Karpas-422 (cell line): ENCODE measurements around the gene SH3PXD2B. TPM values are rescaled to one million over a fixed set of nuclear protein-coding genes. Genes with fewer than 3 reads are reported as not detected.
"Not testable (repeated sequence)": the region's sequence is repeated elsewhere in the genome, so short reads cannot be mapped to it uniquely, and the experiment has no call there.

Source experiments
- DNase-seq: peaks from one replicate; pipeline ENCODE4 v3.0.0-alpha.2; 2015
- H2AFZ ChIP-seq: fragments of 200-600 bp; sonication (generic); 2 replicates; pipeline ENCODE4 v1.6.1; 2014; ENCODE audit warnings: antibody characterized with exemption, low read length, mixed read lengths
- H3K27ac ChIP-seq: fragments of 200-600 bp; sonication (generic); 2 replicates; pipeline ENCODE4 v1.5.1; 2014; ENCODE audit warnings: mild to moderate bottlenecking, low read length, moderate library complexity
- H3K27me3 ChIP-seq: fragments of 200-600 bp; sonication (generic); 2 replicates; pipeline ENCODE4 v1.6.1; 2014; ENCODE audit warnings: low read length, mixed read lengths
- H3K36me3 ChIP-seq: fragments of 200-600 bp; sonication (generic); 2 replicates; pipeline ENCODE4 v1.6.1; 2014; ENCODE audit warnings: low read length, mixed read lengths; ENCODE audit not compliant: insufficient read depth
- H3K4me1 ChIP-seq: fragments of 200-600 bp; sonication (generic); 2 replicates; pipeline ENCODE4 v1.6.1; 2014; ENCODE audit warnings: mild to moderate bottlenecking, low read length, mixed read lengths
- H3K4me2 ChIP-seq: fragments of 200-600 bp; sonication (generic); 2 replicates; pipeline ENCODE4 v1.6.1; 2014; ENCODE audit warnings: low read length, low read depth, mild to moderate bottlenecking; ENCODE audit not compliant: poor library complexity, severe bottlenecking
- H3K4me3 ChIP-seq: fragments of 200-600 bp; sonication (generic); 2 replicates; pipeline ENCODE4 v1.5.1; 2014; ENCODE audit warnings: mild to moderate bottlenecking, antibody characterized with exemption, low read length, mixed read lengths
- H3K79me2 ChIP-seq: fragments of 200-600 bp; sonication (generic); 2 replicates; pipeline ENCODE4 v1.6.1; 2014; ENCODE audit warnings: mild to moderate bottlenecking, low read length, mixed read lengths
- H3K9ac ChIP-seq: fragments of 200-600 bp; sonication (generic); 2 replicates; pipeline ENCODE4 v1.6.0; 2014; ENCODE audit warnings: low read length
- H3K9me2 ChIP-seq: fragments of 200-600 bp; sonication (generic), shearing (Covaris generic); replicated peaks from 2 replicates; pipeline ENCODE4 v1.6.0; 2014; ENCODE audit warnings: mild to moderate bottlenecking, low read length, moderate library complexity; ENCODE audit not compliant: insufficient read depth
- H3K9me3 ChIP-seq: fragments of 300-700, 200-600 bp; sonication (generic); 2 replicates; pipeline ENCODE4 v1.6.1; 2014; ENCODE audit warnings: low read length, mixed read lengths
- H4K20me1 ChIP-seq: fragments of 200-600 bp; sonication (generic); 2 replicates; pipeline ENCODE4 v1.6.1; 2014; ENCODE audit warnings: mild to moderate bottlenecking, antibody characterized with exemption, low read length, low read depth; ENCODE audit not compliant: insufficient read depth
- total RNA-seq: library from RNA; depleted of rRNA; stranded (reverse); fragments of >200 nt; shearing (Covaris generic); gene quantifications from 2 replicates; pipeline ENCODE4 v1.2.3, GENCODE V29; 2014; ENCODE audit warnings: low replicate concordance

The SH3PXD2B gene
- total RNA-seq, 1 experiment from 2014 or later, result 0.15 TPM

- Histone ChIP-seq H3K36me3 (no peaks in the 10 kb centered on the region), H3K79me2 (no peaks in the 10 kb centered on the region), H2AFZ (no peak overlapping the region), H3K4me1 (no peaks in the 10 kb centered on the region; the same call in 1 of the 2 replicates), H3K4me2 (no peak overlapping the region), H3K27ac (no peak overlapping the region), H3K27me3 (no peaks in the 10 kb centered on the region), H3K9me2 (no peaks in the 10 kb centered on the region), H3K9me3 (no peaks in the 10 kb centered on the region), H3K4me3 (no peak overlapping the region), H4K20me1 (no peaks in the 10 kb centered on the region), H3K9ac (no peak overlapping the region)
- no peak for DNase-seq
These were observed 118.6 kb downstream of the SH3PXD2B start for GRCh38 chr5:172335721-172336120.

GRCh38 chr5:172334641-172335040 is 119.7 kb downstream of the SH3PXD2B start:
- no peak overlapping the region for H3K4me2 ChIP-seq
- no peaks in the 10 kb centered on the region for H4K20me1 ChIP-seq
- H3K36me3 ChIP-seq, result no peaks in the 10 kb centered on the region
- no peaks in the 10 kb centered on the region for H3K27me3 ChIP-seq
- no peaks in the 10 kb centered on the region; the same call in 1 of the 2 replicates for H3K4me1 ChIP-seq
- H3K9ac ChIP-seq, result no peak overlapping the region
- H2AFZ ChIP-seq, result peak overlapping the region; percentile 67; the same call in 1 of the 2 replicates
- H3K79me2 ChIP-seq, result no peaks in the 10 kb centered on the region
- DNase-seq, result no peak
- H3K4me3 ChIP-seq, result no peak overlapping the region
- no peaks in the 10 kb centered on the region for H3K9me2 ChIP-seq
- H3K9me3 ChIP-seq, result no peaks in the 10 kb centered on the region
- H3K27ac ChIP-seq, result no peak overlapping the region

DNA sequence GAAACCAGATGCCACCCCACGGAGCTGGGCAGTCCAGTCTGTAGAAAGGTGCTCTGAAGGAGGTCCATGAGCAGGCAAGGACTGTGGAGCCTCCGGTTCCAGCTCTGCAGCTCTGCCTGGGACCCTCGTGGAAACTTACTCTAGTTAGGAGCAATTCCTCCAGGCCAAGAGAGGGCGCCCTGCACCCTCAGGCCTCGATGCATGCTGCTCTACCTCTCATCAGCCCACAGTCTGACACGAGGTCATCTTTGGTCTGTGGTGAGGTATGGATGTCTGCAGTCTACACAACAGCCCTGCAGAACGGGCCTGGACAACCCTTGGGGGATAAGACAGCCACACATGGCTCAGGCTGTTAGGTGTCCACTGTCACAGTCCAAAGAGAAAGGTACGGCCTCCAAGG is 120.1 kb downstream of the SH3PXD2B start:
- H3K4me2 ChIP-seq, result no peak overlapping the region
- no peak overlapping the region for H3K9ac ChIP-seq
- no peaks in the 10 kb centered on the region for H3K27me3 ChIP-seq
- no peak overlapping the region for H3K27ac ChIP-seq
- peak overlapping the region; percentile 67; the same call in 1 of the 2 replicates for H2AFZ ChIP-seq
- peak; percentile 73 for DNase-seq
- H3K79me2 ChIP-seq, result no peaks in the 10 kb centered on the region
- no peaks in the 10 kb centered on the region for H3K9me3 ChIP-seq
- no peaks in the 10 kb centered on the region for H4K20me1 ChIP-seq
- H3K4me3 ChIP-seq, result no peak overlapping the region
- no peaks in the 10 kb centered on the region; the same call in 1 of the 2 replicates for H3K4me1 ChIP-seq
- no peaks in the 10 kb centered on the region for H3K9me2 ChIP-seq
- H3K36me3 ChIP-seq, result no peaks in the 10 kb centered on the region

GRCh38 chr5:172326901-172327300 is 127.4 kb downstream of the SH3PXD2B start:
- not testable (repeated sequence) for H3K9me2 ChIP-seq, H3K79me2 ChIP-seq, H3K9ac ChIP-seq, H3K4me3 ChIP-seq, H2AFZ ChIP-seq, H3K4me2 ChIP-seq, DNase-seq, H3K27ac ChIP-seq, H3K4me1 ChIP-seq, H4K20me1 ChIP-seq, H3K27me3 ChIP-seq, H3K36me3 ChIP-seq, H3K9me3 ChIP-seq

GRCh38 chr5:172325452-172325851 is 128.9 kb downstream of the SH3PXD2B start:
- H3K27ac ChIP-seq, result no peak overlapping the region
- no peaks in the 10 kb centered on the region for H4K20me1 ChIP-seq
- H3K9me2 ChIP-seq, result no peaks in the 10 kb centered on the region
- no peak overlapping the region for H3K4me3 ChIP-seq
- DNase-seq, result no peak
- H3K79me2 ChIP-seq, result no peaks in the 10 kb centered on the region
- no peak overlapping the region for H2AFZ ChIP-seq
- H3K9ac ChIP-seq, result no peak overlapping the region
- H3K36me3 ChIP-seq, result no peaks in the 10 kb centered on the region
- H3K4me1 ChIP-seq, result peaks cover 8% of the 10 kb centered on the region
- no peaks in the 10 kb centered on the region for H3K27me3 ChIP-seq
- no peaks in the 10 kb centered on the region for H3K9me3 ChIP-seq
- no peak overlapping the region for H3K4me2 ChIP-seq

DNA sequence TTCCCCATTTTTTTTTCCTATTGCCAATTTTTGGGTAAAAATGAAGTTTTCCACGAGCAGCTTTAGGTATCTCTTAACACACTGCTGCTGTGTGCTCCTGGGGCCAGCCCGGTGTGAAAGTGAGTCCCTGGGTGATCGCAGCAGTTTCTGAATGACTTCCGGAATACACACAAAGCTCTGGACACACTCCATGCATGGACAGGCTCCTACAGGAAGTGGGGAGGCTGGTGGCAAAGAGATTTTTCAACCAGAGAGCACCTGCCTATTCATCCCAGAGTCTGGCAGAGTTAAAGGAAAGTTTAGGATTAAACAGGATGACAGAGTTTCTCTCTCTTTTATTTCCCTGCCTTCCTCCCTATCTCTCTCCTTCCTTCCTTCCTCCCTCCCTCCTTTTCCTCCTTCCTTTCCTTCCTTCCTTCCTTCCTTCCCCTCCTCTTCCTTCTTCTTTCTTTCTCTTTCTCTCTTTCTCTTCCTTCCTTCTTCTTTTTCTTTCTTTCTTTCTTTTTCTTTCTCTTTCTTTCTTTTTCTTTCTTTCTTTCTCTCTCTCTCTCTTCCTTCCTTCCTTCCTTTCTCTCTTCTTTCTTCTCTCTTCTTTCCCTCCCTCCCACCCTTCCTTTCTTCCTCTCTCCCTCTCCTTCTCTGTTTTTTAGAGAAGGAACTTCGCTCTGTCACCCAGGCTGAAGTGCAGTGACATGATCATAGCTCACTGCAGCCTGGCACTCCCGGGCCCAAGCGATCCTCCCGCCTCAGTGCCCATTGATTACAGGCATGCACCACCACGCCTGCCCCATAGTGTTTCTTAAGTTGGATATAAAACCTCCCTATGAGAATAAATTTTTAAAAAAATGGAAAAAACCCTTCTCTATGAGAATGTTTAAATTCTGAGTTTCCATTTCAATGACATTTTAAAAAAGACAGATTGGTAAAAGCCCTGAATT is 132.0 kb downstream of the SH3PXD2B start:
- H3K4me1 ChIP-seq, result peaks cover 13% of the 10 kb centered on the region

DNA sequence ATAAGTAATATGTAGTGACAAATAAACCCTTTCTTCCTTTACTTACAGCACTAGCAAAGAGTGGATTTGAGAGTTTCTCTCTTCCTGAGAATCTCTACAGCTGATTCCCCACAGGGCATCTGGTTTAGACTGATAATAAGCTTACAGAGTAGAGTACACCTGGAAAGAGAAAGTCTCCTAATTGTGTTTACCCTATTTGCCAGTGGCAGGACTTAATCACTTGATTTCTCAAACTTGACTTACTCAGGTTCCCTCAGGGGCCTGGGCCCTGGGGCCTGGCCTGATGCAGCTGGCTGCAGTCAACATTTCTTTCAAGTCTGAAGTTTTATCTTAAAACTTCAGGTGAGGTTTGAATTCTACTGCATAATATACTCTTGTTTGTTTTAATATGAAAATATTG is 132.7 kb downstream of the SH3PXD2B start:
- H3K27ac ChIP-seq, result no peak overlapping the region
- no peaks in the 10 kb centered on the region for H3K36me3 ChIP-seq
- no peaks in the 10 kb centered on the region for H3K9me2 ChIP-seq
- no peak for DNase-seq
- no peaks in the 10 kb centered on the region for H4K20me1 ChIP-seq
- no peak overlapping the region for H3K9ac ChIP-seq
- no peaks in the 10 kb centered on the region for H3K9me3 ChIP-seq
- no peak overlapping the region for H3K4me3 ChIP-seq
- H3K4me1 ChIP-seq, result peaks cover 13% of the 10 kb centered on the region
- H3K27me3 ChIP-seq, result no peaks in the 10 kb centered on the region
- H2AFZ ChIP-seq, result no peak overlapping the region
- no peak overlapping the region for H3K4me2 ChIP-seq
- H3K79me2 ChIP-seq, result no peaks in the 10 kb centered on the region

More for the DNA sequence above, 132.0 kb downstream of the SH3PXD2B start:
- no peak overlapping the region for H3K27ac ChIP-seq
- no peak overlapping the region for H3K4me2 ChIP-seq
- H3K36me3 ChIP-seq, result no peaks in the 10 kb centered on the region
- H3K9me3 ChIP-seq, result no peaks in the 10 kb centered on the region
- no peak overlapping the region for H2AFZ ChIP-seq
- no peak overlapping the region for H3K9ac ChIP-seq
- H4K20me1 ChIP-seq, result no peaks in the 10 kb centered on the region
- H3K27me3 ChIP-seq, result no peaks in the 10 kb centered on the region
- H3K79me2 ChIP-seq, result no peaks in the 10 kb centered on the region
- no peaks in the 10 kb centered on the region for H3K9me2 ChIP-seq
- no peak for DNase-seq
- no peak overlapping the region for H3K4me3 ChIP-seq

DNA sequence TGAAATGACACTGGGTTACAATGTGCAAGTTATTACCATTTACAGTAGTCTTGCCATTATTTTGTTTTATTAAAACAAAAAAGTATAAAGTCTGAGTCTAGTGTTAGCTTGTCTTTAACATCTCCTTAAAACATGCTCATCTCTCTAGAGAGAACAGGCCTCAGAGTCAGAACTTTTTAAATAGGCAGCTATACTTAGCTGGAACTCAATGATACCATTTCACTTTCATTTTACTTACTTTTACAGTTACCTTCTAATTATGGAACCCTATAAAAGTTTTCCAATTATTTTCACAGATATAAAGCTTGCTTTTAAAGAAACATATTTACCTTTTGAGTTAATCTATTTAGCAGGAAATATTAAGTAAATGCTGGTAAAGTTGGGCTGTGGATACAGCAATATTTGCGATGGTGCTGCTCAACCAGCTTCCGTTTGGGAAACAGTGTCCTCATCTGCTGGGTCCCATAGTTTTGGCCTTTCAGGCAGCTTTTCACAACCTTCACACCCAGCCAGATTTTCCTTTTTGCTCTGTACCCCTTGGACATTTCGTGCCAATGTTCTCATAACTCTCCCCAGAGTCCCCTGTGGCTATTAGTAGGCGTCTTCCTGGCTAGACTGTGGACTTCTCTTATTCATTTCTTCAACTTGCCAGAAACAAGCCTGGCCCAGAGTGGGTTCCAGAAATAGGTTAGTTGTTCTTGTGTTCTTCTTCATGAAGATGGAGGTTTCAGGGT is 134.4 kb downstream of the SH3PXD2B start:
- Histone ChIP-seq H4K20me1 (no peaks in the 10 kb centered on the region), H3K9me3 (no peaks in the 10 kb centered on the region), H3K9ac (peak overlapping the region; percentile 14; the same call in 1 of the 2 replicates), H2AFZ (peak overlapping the region; percentile 70), H3K9me2 (no peaks in the 10 kb centered on the region), H3K36me3 (no peaks in the 10 kb centered on the region), H3K4me3 (peak overlapping the region; percentile 20; the same call in 1 of the 2 replicates), H3K4me2 (peak overlapping the region; percentile 69), H3K4me1 (peaks cover 13% of the 10 kb centered on the region), H3K27me3 (no peaks in the 10 kb centered on the region), H3K27ac (no peak overlapping the region), H3K79me2 (no peaks in the 10 kb centered on the region)
- DNase-seq, result no peak
